ENCODE results near the gene NSFL1C.

The NSFL1C gene

DNA sequence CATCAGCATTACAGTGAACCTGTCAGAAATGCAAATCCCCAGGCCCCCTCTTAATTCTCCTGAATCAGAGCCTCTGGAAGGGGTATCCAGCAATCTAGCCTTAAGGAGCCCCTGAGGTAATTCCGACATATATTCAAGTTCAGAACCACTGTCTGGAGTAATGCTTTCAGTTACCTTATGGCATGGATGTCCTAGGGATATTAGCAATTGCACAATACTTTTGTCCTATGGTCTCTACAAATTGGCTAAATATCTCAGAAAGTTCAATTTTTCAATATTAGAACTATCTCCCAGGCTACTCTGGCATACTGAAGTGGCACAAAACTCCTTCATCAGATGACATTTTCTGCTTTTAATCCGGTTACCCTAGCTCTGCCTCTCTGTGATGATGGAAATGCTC lies 6.4 kb downstream of the NSFL1C start:
- DNase-seq (ENCODE audit: low read depth) = no peak

DNA sequence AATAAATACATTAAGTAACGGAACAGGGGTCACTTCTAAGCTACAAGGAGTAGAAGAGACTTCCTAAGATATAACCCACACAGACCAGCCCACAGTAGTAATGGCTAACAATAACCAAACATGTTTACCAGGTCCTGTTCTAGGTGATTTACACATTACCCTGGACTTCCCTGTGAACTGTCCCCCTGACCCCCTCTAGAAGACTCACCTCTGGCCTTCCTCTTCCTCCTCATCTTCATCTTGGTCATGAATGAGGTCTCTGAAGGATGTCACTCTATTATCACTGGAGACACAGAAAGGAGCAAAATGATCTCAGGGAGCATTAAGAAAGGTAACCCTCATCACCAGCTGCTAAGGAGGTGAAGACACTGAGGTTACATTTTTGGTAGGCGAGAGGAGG lies 8.7 kb downstream of the NSFL1C start:
- no peak for DNase-seq (ENCODE audit: low read depth)

DNA sequence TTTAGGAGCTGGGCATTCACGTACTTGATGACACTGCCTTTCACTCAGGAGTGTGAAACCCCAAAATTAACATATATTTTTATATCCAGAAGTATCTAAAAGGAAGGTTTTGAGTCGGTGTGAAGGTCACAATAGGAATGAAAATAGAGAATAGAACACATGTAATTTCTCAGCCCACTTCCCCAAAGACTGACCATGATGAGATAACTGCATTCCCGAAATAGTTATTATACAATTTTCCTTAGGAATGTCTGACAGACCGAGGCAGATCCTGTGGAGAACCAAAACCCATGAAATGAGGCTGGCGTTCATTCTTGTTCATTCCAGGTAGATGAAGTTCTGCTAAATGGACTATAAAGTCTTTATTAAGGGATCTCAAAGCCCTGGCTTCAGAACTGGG lies 10.3 kb downstream of the NSFL1C start:
- DNase-seq (ENCODE audit: low read depth) = no peak

DNA sequence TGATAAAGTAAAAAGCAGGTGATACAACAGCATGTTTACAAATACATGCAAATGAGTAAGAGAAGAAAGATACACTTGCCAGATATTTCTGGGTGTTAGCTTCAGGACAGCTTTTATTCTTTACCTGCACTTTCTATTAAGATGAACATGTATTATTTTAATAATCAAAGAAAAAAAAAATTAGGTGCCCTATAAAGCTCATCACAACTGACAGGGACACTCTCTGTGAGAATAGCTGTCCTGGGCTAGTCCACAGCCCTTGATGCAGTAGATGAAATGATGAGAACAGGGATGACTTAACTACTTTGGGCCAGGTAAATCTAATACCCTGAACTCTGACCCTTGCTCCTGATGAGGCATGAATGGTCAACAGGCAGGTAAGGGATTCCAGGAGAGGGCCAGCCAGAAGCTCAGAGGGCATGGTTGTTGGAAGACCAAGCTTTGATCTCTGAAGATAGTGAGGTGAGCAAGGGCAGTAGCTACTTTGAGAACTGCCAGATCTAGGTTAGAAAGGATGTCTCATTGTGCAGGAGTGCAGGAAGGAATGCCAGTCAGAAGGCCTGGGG lies 15.6 kb downstream of the NSFL1C start:
- DNase-seq (ENCODE audit: low read depth) = no peak

DNA sequence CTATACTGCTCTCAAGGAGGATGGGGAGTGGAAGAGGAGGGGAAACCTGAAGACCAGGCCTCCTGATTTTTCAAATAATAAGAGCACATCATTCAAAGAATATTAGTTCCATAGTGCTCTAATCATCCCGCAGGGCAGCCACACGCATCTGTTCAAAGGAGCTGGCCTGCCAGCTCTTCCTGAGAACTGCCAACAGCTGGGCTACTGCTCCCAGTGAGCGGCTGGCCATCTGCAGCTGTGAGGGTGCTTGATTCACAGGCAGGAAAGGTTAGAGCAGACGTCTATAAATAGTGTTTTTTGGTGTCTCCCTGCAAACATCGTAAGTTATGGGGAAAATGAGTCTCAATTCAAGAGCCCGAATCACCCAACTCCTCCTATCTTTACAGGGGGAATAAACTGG lies 17.3 kb downstream of the NSFL1C start:
- DNase-seq (ENCODE audit: low read depth) = no peak

DNA sequence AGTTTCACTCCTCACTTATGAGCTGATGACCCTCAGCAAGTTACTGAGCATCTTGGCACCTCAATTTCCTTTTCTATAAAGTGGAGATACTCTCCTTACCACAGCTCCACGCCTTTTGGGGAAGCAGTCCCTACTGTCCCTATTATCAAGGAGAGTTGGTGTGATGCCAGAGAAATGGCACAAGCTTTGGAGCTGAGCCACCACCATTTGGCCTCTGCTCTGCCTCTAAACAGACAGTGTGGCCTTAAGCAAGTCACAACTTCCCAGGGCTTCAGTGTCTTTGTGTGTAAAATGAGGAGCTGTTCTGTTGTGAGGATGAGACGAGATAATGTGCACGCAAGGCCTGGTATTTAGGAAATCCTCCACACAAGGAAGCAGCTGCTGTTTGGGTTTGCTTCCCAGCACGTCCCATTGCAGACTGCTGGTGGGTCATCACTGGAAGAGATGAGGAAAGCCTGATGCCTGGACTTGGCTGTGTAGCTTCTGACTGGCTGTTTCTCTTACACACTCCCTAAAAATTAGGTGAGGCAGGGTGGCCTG lies 18.5 kb downstream of the NSFL1C start:
- no peak for DNase-seq (ENCODE audit: low read depth)

DNA sequence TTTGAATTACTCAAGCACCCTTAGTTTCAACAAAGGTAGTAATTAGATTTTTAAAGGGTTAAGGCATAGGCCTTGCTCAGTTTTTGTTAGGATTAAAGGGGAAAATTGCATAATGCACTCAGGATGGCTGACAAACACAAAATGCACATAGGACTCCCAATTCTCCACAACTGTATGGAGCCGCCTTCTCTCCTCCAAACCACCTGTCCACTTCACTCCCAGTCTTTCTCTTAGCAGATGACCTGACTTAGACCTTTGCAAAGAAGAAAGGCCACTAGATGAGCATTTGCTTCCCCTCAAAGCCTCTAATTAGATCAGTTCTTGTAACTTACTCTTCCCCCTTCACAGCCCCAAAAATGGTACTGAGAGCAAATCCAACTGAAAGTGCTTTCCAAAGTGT lies 20.1 kb downstream of the NSFL1C start:
- no peak for DNase-seq (ENCODE audit: low read depth)

DNA sequence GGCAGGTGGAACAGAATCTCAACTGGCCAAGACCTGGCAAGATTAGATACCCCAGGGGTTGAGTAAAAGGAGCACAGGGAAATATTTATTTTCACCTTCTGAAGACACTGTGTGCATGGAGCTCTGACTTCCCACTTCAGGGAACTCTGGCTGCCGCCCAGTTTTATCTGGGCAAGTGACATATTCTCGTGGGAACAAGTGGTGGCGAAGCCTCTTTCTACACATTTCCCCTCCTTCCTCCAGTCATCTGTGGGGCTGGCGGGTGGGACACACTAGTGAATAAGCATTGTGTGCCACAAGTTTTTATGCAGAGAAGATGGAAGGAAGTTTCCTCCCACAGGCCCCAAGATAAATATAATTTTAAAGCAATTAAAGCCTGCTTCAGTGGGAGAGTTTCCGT lies 23.6 kb downstream of the NSFL1C start:
- DNase-seq (ENCODE audit: low read depth) = no peak

DNA sequence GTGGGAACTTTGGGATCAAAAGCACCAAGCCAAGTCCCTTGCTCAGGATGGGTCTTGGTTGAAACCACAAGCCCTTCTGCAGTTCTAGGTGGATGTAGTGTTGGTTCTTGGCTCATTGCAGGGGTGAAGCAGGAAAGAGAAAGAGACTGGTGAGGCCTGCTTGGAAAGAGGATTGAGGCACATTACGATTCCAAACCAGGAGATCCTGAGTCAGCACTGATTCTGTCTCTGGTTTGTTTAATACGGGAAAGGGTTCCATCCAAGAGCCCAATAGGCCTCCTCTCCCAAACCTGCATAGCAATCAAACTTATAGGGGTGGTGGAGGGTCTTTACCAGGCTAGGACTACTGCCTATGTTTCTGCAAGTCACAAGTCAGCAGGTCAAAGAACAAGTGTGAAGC lies 24.3 kb downstream of the NSFL1C start:
- no peak for DNase-seq (ENCODE audit: low read depth)

DNA sequence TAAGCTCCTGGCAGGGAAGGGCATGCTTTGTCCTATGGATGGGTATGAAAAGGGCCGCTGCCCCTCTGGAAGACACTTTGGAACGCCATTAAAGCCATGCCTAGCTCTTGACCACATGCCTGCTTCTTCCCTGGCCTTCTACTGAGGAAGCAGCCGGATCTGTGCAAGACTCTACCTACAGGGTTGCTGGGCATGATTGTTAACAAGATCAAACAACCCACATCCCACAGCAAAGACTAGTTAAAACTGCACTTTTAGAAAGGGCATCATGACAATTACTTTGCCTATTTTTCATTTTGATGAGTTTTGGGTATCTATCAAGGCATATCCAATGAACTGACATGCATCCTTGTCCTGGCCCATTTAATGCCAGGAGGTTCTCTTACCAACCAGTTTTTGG lies 25.5 kb downstream of the NSFL1C start:
- no peak for DNase-seq (ENCODE audit: low read depth)

DNA sequence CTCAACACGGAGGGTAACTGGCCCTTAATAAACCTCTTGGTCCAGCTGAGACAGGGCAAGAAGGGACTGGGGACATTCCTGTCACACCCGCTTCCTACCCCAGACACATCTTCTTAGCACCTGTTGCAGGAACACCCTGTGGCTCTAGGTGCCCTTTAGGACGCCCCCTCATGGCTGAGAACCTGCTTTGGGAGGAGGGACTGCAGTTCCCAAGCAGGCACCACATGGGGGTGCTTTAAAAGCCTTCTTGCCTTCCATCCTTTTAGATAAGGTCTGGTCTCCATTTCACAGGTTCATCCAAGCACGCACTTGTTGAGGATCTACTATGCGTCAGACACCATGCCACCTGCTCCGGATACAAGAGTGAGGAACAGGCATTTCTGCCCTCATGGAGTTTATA lies 26.6 kb downstream of the NSFL1C start:
- no peak for DNase-seq (ENCODE audit: low read depth)

DNA sequence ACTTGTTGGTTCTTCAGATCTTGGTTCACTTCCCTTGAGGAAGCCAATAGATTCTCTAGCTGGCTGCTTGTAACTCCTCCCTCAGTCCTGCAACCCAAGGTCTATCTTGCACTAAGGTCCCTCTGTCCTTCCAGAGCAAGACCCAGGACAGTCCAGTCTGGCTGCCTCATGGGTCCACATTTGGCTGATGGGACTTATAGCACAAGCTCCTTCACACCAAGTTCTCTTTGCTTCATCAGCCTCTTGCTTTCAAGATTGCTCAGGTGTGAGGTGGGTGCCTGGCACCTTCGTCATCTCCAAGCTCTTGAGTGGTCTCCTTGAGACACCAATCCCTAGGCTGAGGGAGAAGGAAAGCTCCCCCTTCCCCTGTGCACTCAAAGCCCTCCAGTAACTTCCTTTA lies 28.3 kb downstream of the NSFL1C start:
- DNase-seq (ENCODE audit: low read depth) = no peak

DNA sequence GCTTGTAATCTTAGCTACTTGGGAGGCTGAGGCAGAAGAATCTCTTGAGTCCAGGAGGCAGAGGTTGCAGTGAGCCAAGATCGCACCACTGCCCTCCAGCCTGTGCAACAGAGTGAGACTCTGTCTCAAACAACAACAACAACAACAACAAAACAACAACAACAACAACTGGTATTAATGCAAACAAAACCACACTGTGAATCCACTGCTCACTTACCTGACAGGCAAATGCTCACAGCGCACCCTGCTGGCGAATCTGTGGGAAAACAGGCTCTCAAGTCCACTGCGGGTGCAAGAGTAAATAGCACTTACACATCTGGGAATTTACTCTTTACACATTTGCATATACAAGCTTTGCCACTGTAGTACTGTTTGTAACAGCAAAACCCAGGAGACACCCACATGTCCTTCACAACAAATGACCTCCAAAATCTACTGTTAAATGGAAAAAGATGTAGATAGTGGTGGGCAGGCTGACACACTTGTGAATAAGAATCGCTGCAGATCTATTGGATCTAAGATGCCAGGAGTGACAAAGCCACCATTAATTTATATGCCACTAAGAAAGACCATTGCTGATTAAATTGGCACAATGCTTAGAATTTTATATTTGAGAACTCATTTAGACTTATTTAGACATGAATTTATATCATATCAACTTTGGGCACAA lies 29.3 kb downstream of the NSFL1C start:
- DNase-seq (ENCODE audit: low read depth) = peak; percentile 47

DNA sequence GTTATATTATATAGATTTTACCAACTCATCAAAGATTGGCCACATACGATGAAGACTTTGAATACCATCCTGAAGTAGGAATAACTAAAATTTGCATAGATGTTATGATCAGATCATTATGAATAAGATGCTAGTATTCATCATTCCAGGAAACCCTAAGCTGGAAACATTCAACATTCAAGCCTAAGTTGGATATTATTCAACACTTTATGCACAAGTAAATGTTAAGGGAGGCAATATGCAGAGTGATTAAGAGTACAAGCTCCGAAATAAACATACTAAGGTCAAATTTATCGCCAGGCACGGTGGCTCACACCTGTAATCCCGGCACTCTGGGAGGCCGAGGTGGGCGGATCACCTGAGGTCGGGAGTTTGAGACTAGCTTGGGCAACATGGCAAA lies 30.4 kb downstream of the NSFL1C start:
- DNase-seq (ENCODE audit: low read depth) = no peak

DNA sequence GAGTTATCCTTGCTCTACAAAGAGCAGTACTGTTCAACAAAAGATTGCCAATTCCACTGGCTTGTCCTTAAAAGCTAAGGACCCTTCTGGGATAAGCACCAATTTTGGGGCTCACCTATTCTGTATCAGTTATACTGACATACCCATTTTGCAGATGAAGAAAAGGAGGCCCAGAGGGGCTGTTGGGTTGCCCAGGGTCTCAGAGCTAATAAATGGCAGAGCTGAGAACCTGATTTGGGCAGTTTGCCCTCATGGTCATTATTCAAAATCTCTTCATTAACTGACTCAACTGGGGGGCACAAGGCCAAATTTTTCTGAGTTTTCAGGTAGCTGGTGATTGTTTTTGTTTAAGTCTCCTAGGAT lies 31.3 kb downstream of the NSFL1C start:
- no peak for DNase-seq (ENCODE audit: low read depth)

DNA sequence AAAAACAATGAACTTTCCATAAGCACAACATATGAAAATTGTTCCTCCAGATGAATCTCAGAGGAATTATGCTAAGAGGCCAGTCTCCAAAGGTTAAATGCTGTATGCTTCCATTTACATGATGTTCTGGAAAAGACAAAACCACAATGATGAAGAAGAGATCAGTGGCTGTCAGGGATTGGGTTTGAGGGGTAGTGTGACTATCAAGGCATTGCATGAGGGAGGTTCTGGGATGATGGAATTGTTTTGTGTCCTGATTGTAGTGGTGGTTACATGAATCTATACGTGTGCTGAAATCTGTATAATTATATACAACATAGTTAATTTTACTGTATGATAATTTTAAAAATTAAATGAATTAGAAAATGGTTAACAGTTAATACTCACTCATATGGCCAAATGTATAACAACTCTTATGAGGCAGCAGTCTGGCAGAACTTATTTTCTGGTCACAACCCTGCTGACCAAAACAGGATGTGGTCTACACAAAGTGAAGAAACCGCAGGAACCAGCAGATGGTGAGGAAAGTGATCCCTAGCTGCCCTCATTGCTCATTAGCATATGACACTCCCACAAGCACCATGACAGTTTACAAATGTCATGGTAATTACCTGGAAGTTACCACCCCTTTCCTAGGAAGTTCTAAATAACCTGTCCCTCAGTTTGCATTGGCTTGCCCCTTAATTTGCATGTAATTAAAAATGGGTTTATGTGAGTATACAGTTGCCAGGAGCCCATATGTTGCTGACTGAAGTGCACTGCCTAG lies 31.9 kb downstream of the NSFL1C start:
- peak; percentile 85 for DNase-seq (ENCODE audit: low read depth)

DNA sequence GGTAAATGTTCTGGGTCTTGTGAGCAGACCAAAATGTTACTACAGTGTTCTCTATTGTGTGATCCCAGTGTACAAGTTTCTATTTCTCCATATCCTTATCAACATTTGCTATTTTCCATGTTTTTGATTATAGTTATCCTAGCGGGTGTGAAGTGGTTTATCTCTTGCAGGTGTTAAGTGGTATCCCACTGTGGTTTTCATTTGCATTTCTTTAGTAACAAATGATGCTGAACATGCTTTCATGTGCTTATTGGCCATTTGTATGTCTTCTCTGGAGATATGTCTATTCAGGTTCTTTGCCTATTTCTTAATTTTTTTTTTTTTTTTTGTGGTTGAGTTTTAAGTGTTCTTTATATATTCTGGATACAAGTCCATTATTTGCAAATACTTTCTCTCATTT lies 35.5 kb downstream of the NSFL1C start:
- DNase-seq (ENCODE audit: low read depth) = no peak

DNA sequence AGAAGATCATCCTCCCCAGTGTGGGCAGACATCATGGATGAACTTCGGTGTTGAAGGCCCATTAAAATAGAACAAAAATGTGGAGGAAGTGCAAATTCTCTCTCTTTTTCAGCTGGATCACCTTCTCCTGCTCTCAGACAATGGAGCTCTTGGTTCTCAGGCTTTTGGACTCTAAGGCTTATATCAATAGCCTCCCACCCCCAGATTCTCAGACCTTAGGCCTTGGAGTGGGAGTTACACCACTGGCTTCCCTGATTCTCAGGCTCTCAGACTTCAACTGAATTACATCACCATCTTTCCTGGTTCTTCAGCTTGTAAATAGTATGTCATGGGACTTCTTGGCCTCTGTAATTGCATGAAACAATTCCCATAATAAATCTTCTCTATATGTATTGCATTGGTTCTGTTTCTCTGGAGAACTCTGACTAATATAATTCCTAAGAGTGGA lies 36.6 kb downstream of the NSFL1C start:
- DNase-seq (ENCODE audit: low read depth) = peak; percentile 70

DNA sequence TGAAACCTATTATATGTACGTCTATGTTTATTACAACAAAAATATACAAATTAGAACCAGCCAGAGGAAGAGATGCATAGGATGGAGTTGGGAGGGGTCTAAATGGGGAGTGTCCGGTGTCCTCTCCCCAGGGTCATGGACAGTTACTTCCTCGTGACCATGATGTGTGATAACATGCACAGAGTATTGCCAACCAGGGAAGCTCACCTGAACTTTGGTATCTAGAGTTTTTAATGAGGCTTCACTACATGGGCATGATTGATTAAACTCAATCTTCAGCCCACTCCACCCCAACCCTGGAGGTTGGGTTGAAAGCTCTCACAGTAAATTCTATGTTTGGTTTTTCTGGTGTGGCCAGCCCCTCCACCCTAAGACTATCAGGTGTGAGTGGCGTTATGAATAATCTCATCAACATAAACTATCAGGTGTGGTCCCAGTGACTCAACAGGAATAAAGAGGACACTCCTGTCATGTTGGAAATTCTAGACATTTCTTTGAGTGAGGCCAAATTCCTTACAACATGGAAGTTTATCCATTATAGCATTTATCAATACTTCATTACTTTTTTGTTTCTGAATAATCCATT lies 37.4 kb downstream of the NSFL1C start:
- DNase-seq (ENCODE audit: low read depth) = no peak

DNA sequence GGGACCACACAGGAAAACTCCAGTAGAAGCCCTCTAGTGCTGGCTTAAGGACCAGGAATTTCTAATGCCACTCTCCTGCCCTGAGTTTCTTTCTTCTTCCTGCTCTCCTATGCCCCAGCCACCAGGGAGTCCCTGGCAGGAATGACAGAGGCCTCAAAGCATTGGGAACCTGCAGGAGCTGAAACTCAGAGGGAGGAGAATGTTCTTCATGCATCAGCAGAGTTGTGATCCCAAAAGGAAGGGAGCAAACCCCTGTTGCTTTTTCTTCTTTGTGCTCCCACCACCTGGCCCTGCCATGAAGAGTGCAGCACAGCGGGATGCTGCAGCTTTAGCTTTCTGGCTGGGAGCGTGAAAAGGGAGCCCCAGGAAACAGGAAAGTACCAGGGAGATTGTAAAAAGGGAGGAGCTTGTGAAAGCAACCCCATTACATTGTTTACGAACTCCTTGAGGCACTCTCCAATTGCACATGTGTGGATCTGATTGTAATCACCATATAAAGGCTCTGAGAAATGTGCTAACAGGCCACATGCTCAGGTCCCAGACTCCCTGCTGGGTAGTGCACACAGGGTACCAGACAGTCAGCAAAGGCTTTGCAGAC lies 39.1 kb downstream of the NSFL1C start:
- DNase-seq (ENCODE audit: low read depth) = no peak

DNA sequence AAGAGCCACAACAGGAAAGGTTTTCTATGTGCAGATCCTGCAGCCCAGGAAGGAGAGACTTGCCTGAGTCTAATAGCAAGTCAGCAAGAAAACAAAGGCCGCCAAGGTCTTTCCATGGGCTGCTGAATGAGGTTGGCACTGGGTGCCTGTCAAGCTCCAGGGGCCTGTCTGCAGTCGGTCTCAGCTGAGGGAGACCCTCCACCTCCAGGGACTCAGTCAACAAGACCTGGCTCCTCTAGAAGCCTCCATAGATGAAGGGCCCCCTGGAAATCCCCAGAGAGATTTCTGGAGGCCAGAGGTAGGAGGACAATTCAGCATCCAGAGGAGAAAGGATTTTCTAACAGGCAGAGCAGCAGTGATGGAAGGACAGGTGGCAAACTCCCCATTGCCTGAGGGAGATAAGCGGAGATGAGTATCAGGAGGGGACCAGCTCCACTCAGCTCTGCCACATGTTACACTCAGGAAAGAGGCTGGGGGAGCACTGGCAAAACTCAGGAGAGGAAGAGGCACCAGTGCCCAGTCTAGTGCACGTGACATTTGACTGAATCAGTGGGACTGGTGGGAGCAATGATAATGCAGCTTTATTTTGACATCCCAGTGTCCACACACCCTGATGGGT lies 40.3 kb downstream of the NSFL1C start:
- no peak for DNase-seq (ENCODE audit: low read depth)

DNA sequence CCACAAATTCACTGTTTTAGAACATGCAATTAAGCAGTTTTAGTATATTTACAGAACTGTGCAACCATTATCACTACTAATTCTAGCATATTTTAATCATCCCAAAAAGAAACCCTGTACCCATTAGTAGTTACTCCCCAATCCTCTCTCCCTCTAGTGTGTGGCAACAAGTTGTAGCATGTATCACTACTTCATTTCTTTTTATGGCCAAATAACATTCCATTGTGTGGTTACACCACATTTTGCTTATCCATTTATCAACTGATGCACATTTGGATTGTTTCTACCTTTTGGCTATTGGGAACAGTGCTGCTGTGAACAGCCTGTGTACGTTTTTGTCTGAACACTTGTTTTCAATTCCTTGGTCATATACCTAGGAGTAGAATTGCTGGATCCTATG lies 42.3 kb downstream of the NSFL1C start:
- DNase-seq (ENCODE audit: low read depth) = no peak

Measured in GM04504 (cell line).